H1 (cell line): ENCODE data around the gene NKX2-4. TPM values are rescaled to one million over a fixed set of nuclear protein-coding genes. Genes with fewer than 3 reads are reported as not detected.
A peak's percentile ranks its signal among the peaks of the same experiment; 100 is the strongest.

Source experiments
- CTCF ChIA-PET: fragments of 300-600 bp; sonication (Branson Sonifier 250); formaldehyde crosslinking; loops from one replicate; lab custom pipeline; 2021; ENCODE audit not compliant: partially characterized antibody; lab: Charles Lee
- POLR2A ChIA-PET: fragments of 300-600 bp; sonication (Branson Sonifier 250); formaldehyde crosslinking; loops from one replicate; lab custom pipeline; 2021; ENCODE audit warnings: inconsistent platforms; ENCODE audit not compliant: partially characterized antibody; lab: Charles Lee
- DNase-seq, 2 experiments: peaks; one replicate each; pipeline versions ENCODE4 v3.0.0 to v3.0.0-alpha.2; 2010 to 2022; ENCODE audit warnings: low spot score in 2 of 2, low read depth in 1 of 2, mixed read lengths in 1 of 2
- FAIRE-seq: peaks from 2 replicates; lab custom pipeline; 2011; peaks lifted over from hg19 to GRCh38; lab: Jason Lieb, UNC
- H2AFZ ChIP-seq: 2 replicates; pipeline ENCODE4 v1.8.1; 2012; ENCODE audit warnings: low read length, inconsistent platforms
- H2AK5ac ChIP-seq: 2 replicates; pipeline ENCODE4 v1.6.1; 2013; ENCODE audit warnings: low read depth, low read length
- H2BK120ac ChIP-seq: replicated peaks from 2 replicates; pipeline ENCODE3; 2013; ENCODE audit warnings: low read depth, low read length, inconsistent platforms
- H2BK12ac ChIP-seq: 2 replicates; pipeline ENCODE4 v1.6.1; 2013; ENCODE audit warnings: low read depth, low read length
- H2BK15ac ChIP-seq: 2 replicates; pipeline ENCODE4 v1.6.1; 2013; ENCODE audit warnings: low read length
- H2BK20ac ChIP-seq: 2 replicates; pipeline ENCODE4 v1.6.1; 2013; ENCODE audit warnings: low read length
- H2BK5ac ChIP-seq: 2 replicates; pipeline ENCODE4 v1.6.1; 2013; ENCODE audit warnings: low read depth, low read length
- H3K14ac ChIP-seq: 2 replicates; pipeline ENCODE4 v1.6.1; 2013; ENCODE audit warnings: inconsistent platforms; ENCODE audit not compliant: insufficient read length
- H3K18ac ChIP-seq: 2 replicates; pipeline ENCODE4 v1.6.1; 2013; ENCODE audit warnings: low read length; ENCODE audit errors: extremely low read depth
- H3K23ac ChIP-seq: 2 replicates; pipeline ENCODE4 v1.6.1; 2013; ENCODE audit warnings: inconsistent platforms; ENCODE audit not compliant: insufficient read length
- H3K23me2 ChIP-seq: 2 replicates; pipeline ENCODE4 v1.6.1; 2013; ENCODE audit warnings: low read depth, low read length
- H3K27ac ChIP-seq: 2 replicates; pipeline ENCODE4 v1.6.1; 2011; ENCODE audit warnings: low read depth, low read length, inconsistent platforms
- H3K27me3 ChIP-seq, 4 experiments: replicated peaks in 1 of 4; 1 replicate in 1 of 4; 2 replicates in 3 of 4; pipeline versions ENCODE4 v1.6.1 to v1.8.1; 2011 to 2013; ENCODE audit warnings: low read length in 3 of 4, mild to moderate bottlenecking in 3 of 4, inconsistent platforms in 2 of 4, mixed read lengths in 2 of 4, moderate library complexity in 1 of 4; ENCODE audit not compliant: control insufficient read depth in 3 of 4, insufficient read depth in 3 of 4; ENCODE audit errors: extremely low read depth in 1 of 4
- H3K36me3 ChIP-seq, 4 experiments: 2 replicates each; pipeline versions ENCODE4 v1.6.1 to v1.8.1; 2011 to 2013; ENCODE audit warnings: mild to moderate bottlenecking in 4 of 4, low read length in 3 of 4, moderate library complexity in 2 of 4, control low read depth in 1 of 4, inconsistent platforms in 1 of 4; ENCODE audit not compliant: insufficient read depth in 4 of 4, control insufficient read depth in 2 of 4
- H3K4ac ChIP-seq: replicated peaks from 2 replicates; pipeline ENCODE3; 2013; ENCODE audit warnings: low read length, low read depth, mixed read lengths, inconsistent platforms; ENCODE audit not compliant: insufficient read length
- H3K4me1 ChIP-seq, 4 experiments: replicated peaks in 1 of 4; 1 replicate in 1 of 4; 2 replicates in 3 of 4; pipeline versions ENCODE4 v1.6.1 to v1.8.1; 2011 to 2013; ENCODE audit warnings: low read length in 3 of 4, inconsistent platforms in 2 of 4, mixed read lengths in 1 of 4; ENCODE audit not compliant: insufficient read depth in 4 of 4, control insufficient read depth in 3 of 4
- H3K4me2 ChIP-seq, 2 experiments: 2 replicates each; pipeline versions ENCODE4 v1.6.1 to v1.8.1; 2011 to 2013; ENCODE audit warnings: low read depth in 2 of 2, low read length in 2 of 2, control low read depth in 1 of 2, inconsistent platforms in 1 of 2, mild to moderate bottlenecking in 1 of 2; ENCODE audit not compliant: insufficient read depth in 1 of 2
- H3K4me3 ChIP-seq, 4 experiments: fragments of 200-600, 300-600 bp in 1 of 4; sonication (generic), shearing (Covaris generic), sonication (Bioruptor Twin) in 1 of 4; 2 replicates each; pipeline versions ENCODE4 v1.5.1 to v1.8.1; 2011 to 2016; ENCODE audit warnings: low read length in 4 of 4, low read depth in 3 of 4, control low read depth in 2 of 4, inconsistent platforms in 2 of 4, mild to moderate bottlenecking in 2 of 4, mixed read lengths in 1 of 4, moderate library complexity in 1 of 4; ENCODE audit not compliant: insufficient read depth in 2 of 4; ENCODE audit errors: extremely low read depth in 1 of 4
- H3K56ac ChIP-seq: replicated peaks from 2 replicates; pipeline ENCODE3; 2013; ENCODE audit warnings: low read depth, mild to moderate bottlenecking, mixed read lengths, low read length, inconsistent platforms; ENCODE audit not compliant: insufficient read length
- H3K79me1 ChIP-seq: 2 replicates; pipeline ENCODE4 v1.6.1; 2013; ENCODE audit warnings: low read depth, low read length, control low read depth
- H3K79me2 ChIP-seq, 2 experiments: 2 replicates each; pipeline versions ENCODE4 v1.6.1 to v1.8.1; 2012 to 2013; ENCODE audit warnings: low read length in 2 of 2, mild to moderate bottlenecking in 2 of 2, inconsistent platforms in 1 of 2; ENCODE audit not compliant: insufficient read depth in 2 of 2, control insufficient read depth in 1 of 2
- H3K9ac ChIP-seq, 4 experiments: replicated peaks in 1 of 4; 1 replicate in 1 of 4; 2 replicates in 3 of 4; pipeline versions ENCODE4 v1.6.1 to v1.8.1; 2011 to 2013; ENCODE audit warnings: low read depth in 3 of 4, low read length in 3 of 4, control low read depth in 2 of 4, mild to moderate bottlenecking in 2 of 4, moderate library complexity in 2 of 4, inconsistent platforms in 1 of 4; ENCODE audit errors: extremely low read depth in 1 of 4
- H3K9me3 ChIP-seq, 2 experiments: 2 replicates each; pipeline versions ENCODE4 v1.6.1 to v1.8.1; 2012 to 2013; ENCODE audit warnings: mild to moderate bottlenecking in 2 of 2, moderate library complexity in 2 of 2, control low read depth in 1 of 2, inconsistent platforms in 1 of 2, low read depth in 1 of 2, low read length in 1 of 2, mixed read lengths in 1 of 2; ENCODE audit not compliant: insufficient read depth in 2 of 2
- H4K20me1 ChIP-seq, 2 experiments: replicated peaks in 1 of 2; 2 replicates each; pipeline versions ENCODE3 to v1.8.1; 2011 to 2013; ENCODE audit warnings: inconsistent platforms in 2 of 2, low read length in 2 of 2, mild to moderate bottlenecking in 1 of 2; ENCODE audit not compliant: insufficient read depth in 2 of 2, control insufficient read depth in 1 of 2
- H4K5ac ChIP-seq: 2 replicates; pipeline ENCODE4 v1.6.1; 2013; ENCODE audit warnings: low read length, low read depth, mixed read lengths, inconsistent platforms; ENCODE audit not compliant: insufficient read length
- H4K8ac ChIP-seq: 2 replicates; pipeline ENCODE4 v1.8.0; 2013; ENCODE audit warnings: mild to moderate bottlenecking, moderate library complexity, low read length, inconsistent platforms; ENCODE audit not compliant: insufficient read depth; ENCODE audit errors: extremely low read depth
- H4K91ac ChIP-seq: replicated peaks from 2 replicates; pipeline ENCODE3; 2013; ENCODE audit warnings: low read length, mixed read lengths, inconsistent platforms; ENCODE audit not compliant: insufficient read length
- ASH2L ChIP-seq: fragments of 200-600, 300-600 bp; sonication (generic); IDR thresholded peaks from one replicate; pipeline ENCODE4 v1.7.1; 2017; ENCODE audit warnings: low read length
- CBX8 ChIP-seq: fragments of 300-800, 300-1000 bp; sonication (generic); IDR thresholded peaks from 2 replicates; pipeline ENCODE4 v1.7.1; 2016; ENCODE audit warnings: low read depth, low read length, borderline replicate concordance
- KDM1A ChIP-seq: fragments of 200-600, 300-600 bp; sonication (generic); IDR thresholded peaks from 2 replicates; pipeline ENCODE4 v1.7.1; 2016; ENCODE audit warnings: mild to moderate bottlenecking, low read length, borderline replicate concordance
- KDM5A ChIP-seq: fragments of 200-600 bp; IDR thresholded peaks from 2 replicates; pipeline ENCODE4 v1.7.1; 2012; ENCODE audit warnings: mild to moderate bottlenecking, low read length, inconsistent platforms, mixed read lengths
- NANOG ChIP-seq: IDR thresholded peaks from 2 replicates; pipeline ENCODE4 v1.6.1; 2011; ENCODE audit warnings: low read length, low read depth, mild to moderate bottlenecking, inconsistent platforms; ENCODE audit not compliant: insufficient read depth, poor library complexity, severe bottlenecking
- RNF2 ChIP-seq: fragments of 200-900, 300-1000 bp; sonication (generic); IDR thresholded peaks from 2 replicates; pipeline ENCODE4 v1.7.1; 2016; ENCODE audit warnings: borderline replicate concordance, low read depth, mild to moderate bottlenecking, antibody characterized with exemption, low read length; ENCODE audit not compliant: poor library complexity, severe bottlenecking; ENCODE audit errors: missing control alignments
- ZNF274 ChIP-seq: IDR thresholded peaks from 2 replicates; pipeline ENCODE4 v1.7.0; 2012; ENCODE audit warnings: low read length, borderline replicate concordance; ENCODE audit errors: extremely low read depth
- WGBS, 2 experiments: shearing (Covaris generic) in 1 of 2; methylation state at CpG; one replicate each; pipeline versions ENCODE4 v1.1.6 to v1.1.7; 2013 to 2015; ENCODE audit warnings: low lambda C conversion rate in 2 of 2, mixed read lengths in 2 of 2, inconsistent platforms in 1 of 2, low coverage in 1 of 2, missing lambda C conversion rate in 1 of 2; ENCODE audit not compliant: insufficient replicate concordance in 2 of 2, insufficient coverage in 1 of 2, insufficient read length in 1 of 2; ENCODE audit errors: extremely low coverage in 1 of 2, missing lambda C conversion rate in 1 of 2; 5-methylcytosine and 5-hydroxymethylcytosine counted together
- polyA plus RNA-seq, 7 experiments: library from polyadenylated mRNA; depleted of rRNA in 3 of 7; stranded (reverse) in 5 of 7; unstranded in 2 of 7; fragments of >200 nt in 5 of 7; fragments of 200-250 nt in 2 of 7; gene quantifications; 1 replicate in 5 of 7; 2 replicates in 1 of 7; 4 replicates in 1 of 7; pipeline versions ENCODE4 v1.2.1 to v1.2.3, GENCODE V29; 2011 to 2013; ENCODE audit warnings: missing spikeins in 2 of 7, mixed read lengths in 2 of 7
- total RNA-seq: library from RNA; stranded (reverse); fragmentation: NEBNext Ultra II Directional; extraction: Animal tissue kit (Norgen Biotek cat#: 25700); gene quantifications from 2 replicates; pipeline ENCODE4 v1.2.1, GENCODE V29; 2021

NKX2-4 gene
- total and polyA plus RNA-seq, 2 of the 8 experiments (the other 6 are each of a cell fraction or from before 2014, with no cell fraction given): 0.12 to 0.37 TPM

DNA sequence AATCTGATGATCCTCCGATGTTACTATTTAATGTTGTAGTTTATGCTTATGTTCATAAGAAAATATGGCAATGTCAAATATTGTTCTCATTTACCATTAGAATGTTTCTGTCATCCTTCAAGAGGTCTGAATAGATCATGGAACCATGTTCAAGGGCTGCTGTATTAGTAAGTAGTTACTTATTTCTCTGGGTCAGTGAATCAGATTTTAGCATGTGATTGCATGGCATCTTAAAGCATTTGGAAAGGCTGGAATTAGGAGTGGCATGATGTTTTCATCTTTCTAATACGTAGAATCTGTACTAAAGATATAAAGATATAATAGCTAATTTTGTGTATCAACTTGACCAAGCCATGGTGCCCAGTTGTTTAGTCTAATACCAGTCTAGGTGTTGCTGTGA lies 40.5 kb upstream of the NKX2-4 start:
- CTCF ChIA-PET: no interaction called here
- FAIRE-seq: no peak
- TF ChIP-seq CBX8 (no peak), ZNF274 (no peak), ASH2L (no peak), RNF2 (no peak), NANOG (no peak), KDM5A (no peak), KDM1A (no peak)

More for the DNA sequence above, 40.5 kb upstream of the NKX2-4 start:
- no peak overlapping the region for H3K27ac ChIP-seq
- no peaks in the 10 kb centered on the region for H3K9me3 ChIP-seq
- H3K4me2 ChIP-seq: no peak overlapping the region
- 95% methylated on average over 2 of the region's 2 CpGs; no CpG with 5 or more reads in 1 of the 2 experiments for WGBS, 2 experiments
- no peaks in the 10 kb centered on the region for H3K23me2 ChIP-seq
- no peak overlapping the region for H3K4me3 ChIP-seq
- H4K5ac ChIP-seq: no peak overlapping the region
- H3K23ac ChIP-seq: no peak overlapping the region
- H2BK12ac ChIP-seq: no peak overlapping the region
- no peaks in the 10 kb centered on the region for H3K27me3 ChIP-seq
- POLR2A ChIA-PET: no interaction called here
- H3K18ac ChIP-seq: no peak overlapping the region
- H3K79me2 ChIP-seq: no peaks in the 10 kb centered on the region
- no peak overlapping the region for H3K14ac ChIP-seq
- no peak overlapping the region for H3K9ac ChIP-seq
- H2AK5ac ChIP-seq: no peak overlapping the region
- H3K36me3 ChIP-seq: no peaks in the 10 kb centered on the region
- peak overlapping the region; percentile 30 for H3K56ac ChIP-seq
- H3K4me1 ChIP-seq: peaks cover 0 to 4% (median 0%) of the 10 kb centered on the region in 4 experiments; a peak in 2 of 7 replicates
- no peak for DNase-seq
- no peak overlapping the region for H2BK20ac ChIP-seq
- no peak overlapping the region for H2BK15ac ChIP-seq
- H4K20me1 ChIP-seq: no peaks in the 10 kb centered on the region
- H3K4ac ChIP-seq: no peak overlapping the region
- no peak overlapping the region for H2AFZ ChIP-seq
- H4K91ac ChIP-seq: no peak overlapping the region
- no peaks in the 10 kb centered on the region for H3K79me1 ChIP-seq
- H4K8ac ChIP-seq: no peak overlapping the region
- no peak overlapping the region for H2BK120ac ChIP-seq
- no peak overlapping the region for H2BK5ac ChIP-seq
